Measurements from ENCODE around the gene TRPM1. TPM values are rescaled to one million over a fixed set of nuclear protein-coding genes. Genes with fewer than 3 reads are reported as not detected.

Gene TRPM1
- total RNA-seq, 1 donor from 2014 or later, result 0.26 TPM

GRCh38 chr15:31049682-31050615 lies 51.6 kb downstream of the TRPM1 start:
- no peak for DNase-seq (ENCODE audit: low read depth, low spot score)

GRCh38 chr15:31049111-31049510 lies 52.4 kb downstream of the TRPM1 start:
- DNase-seq (ENCODE audit: low read depth, low spot score), result no peak

- no peak for DNase-seq (ENCODE audit: low read depth, low spot score)
Observed at GRCh38 chr15:31047437-31047836, 54.1 kb downstream of the TRPM1 start.

- no peak for DNase-seq (ENCODE audit: low read depth, low spot score)
Observed at GRCh38 chr15:31046759-31047359, 54.7 kb downstream of the TRPM1 start.

GRCh38 chr15:31045606-31046005 lies 55.9 kb downstream of the TRPM1 start:
- DNase-seq (ENCODE audit: low read depth, low spot score), result no peak

- no peak for DNase-seq (ENCODE audit: low read depth, low spot score)
Observed at GRCh38 chr15:31042751-31043150, 58.8 kb downstream of the TRPM1 start.

- DNase-seq (ENCODE audit: low read depth, low spot score), result no peak
Observed at GRCh38 chr15:31041610-31042009, 59.9 kb downstream of the TRPM1 start.

GRCh38 chr15:31040611-31041010 lies 60.9 kb downstream of the TRPM1 start:
- no peak for DNase-seq (ENCODE audit: low read depth, low spot score)

- DNase-seq (ENCODE audit: low read depth, low spot score), result no peak
Observed at GRCh38 chr15:31039961-31040360, 61.6 kb downstream of the TRPM1 start.

GRCh38 chr15:31037731-31038477 lies 63.6 kb downstream of the TRPM1 start:
- DNase-seq (ENCODE audit: low read depth, low spot score), result no peak

GRCh38 chr15:31036783-31037182 lies 64.7 kb downstream of the TRPM1 start:
- DNase-seq (ENCODE audit: low read depth, low spot score), result no peak

- DNase-seq (ENCODE audit: low read depth, low spot score), result no peak
Observed at GRCh38 chr15:31035610-31036009, 65.9 kb downstream of the TRPM1 start.

- no peak for DNase-seq (ENCODE audit: low read depth, low spot score)
Observed at GRCh38 chr15:31034152-31034551, 67.4 kb downstream of the TRPM1 start.

- DNase-seq (ENCODE audit: low read depth, low spot score), result peak; percentile 93
Observed at GRCh38 chr15:31032961-31033371, 68.6 kb downstream of the TRPM1 start.

GRCh38 chr15:31031471-31032067 lies 70.0 kb downstream of the TRPM1 start:
- peak; percentile 48 for DNase-seq (ENCODE audit: low read depth, low spot score)

- peak; percentile 35 for DNase-seq (ENCODE audit: low read depth, low spot score)
Observed at GRCh38 chr15:31027910-31028578, 73.5 kb downstream of the TRPM1 start.

GRCh38 chr15:31025996-31026395 lies 75.5 kb downstream of the TRPM1 start:
- DNase-seq (ENCODE audit: low read depth, low spot score), result no peak

GRCh38 chr15:31024979-31025378 lies 76.5 kb downstream of the TRPM1 start:
- no peak for DNase-seq (ENCODE audit: low read depth, low spot score)

GRCh38 chr15:31024330-31024729 lies 77.2 kb downstream of the TRPM1 start:
- peak; percentile 98 for DNase-seq (ENCODE audit: low read depth, low spot score)

- no peak for DNase-seq (ENCODE audit: low read depth, low spot score)
Observed at GRCh38 chr15:31023841-31024240, 77.7 kb downstream of the TRPM1 start.

- no peak for DNase-seq (ENCODE audit: low read depth, low spot score)
Observed at GRCh38 chr15:31021067-31021665, 80.4 kb downstream of the TRPM1 start.
